Calu3 (cell line): ENCODE results near the gene NEK6. TPM values are rescaled to one million over a fixed set of nuclear protein-coding genes. Genes with fewer than 3 reads are reported as not detected.

Experiments
- BruUV-seq: library from RNA; stranded (reverse); fragments of 400-500 nt; replicated peaks from 2 replicates; lab custom pipeline; 2021; lab: Mats Ljungman, UMichigan
- CTCF ChIA-PET: fragments of 300-600 bp; sonication (Branson Sonifier 250); formaldehyde crosslinking; loops from one replicate; lab custom pipeline; 2022; ENCODE audit warnings: antibody characterized with exemption; lab: Charles Lee
- DNase-seq: peaks from one replicate; pipeline ENCODE4 v3.0.0; 2022
- H3K27ac Mint-ChIP-seq: one replicate; pipeline ENCODE4 v1.8.0; 2022; ENCODE audit warnings: mixed read lengths; ENCODE audit not compliant: unreplicated experiment
- H3K27me3 Mint-ChIP-seq: one replicate; pipeline ENCODE4 v1.8.0; 2022; ENCODE audit warnings: mixed read lengths; ENCODE audit not compliant: unreplicated experiment
- H3K36me3 Mint-ChIP-seq: one replicate; pipeline ENCODE4 v1.8.0; 2022; ENCODE audit warnings: mild to moderate bottlenecking, moderate library complexity, mixed read lengths; ENCODE audit not compliant: insufficient read depth, unreplicated experiment
- H3K4me1 Mint-ChIP-seq: one replicate; pipeline ENCODE4 v1.8.0; 2022; ENCODE audit warnings: mild to moderate bottlenecking, low read depth, mixed read lengths; ENCODE audit not compliant: unreplicated experiment
- H3K4me3 Mint-ChIP-seq: one replicate; pipeline ENCODE4 v1.8.0; 2022; ENCODE audit warnings: mild to moderate bottlenecking, low read depth, moderate library complexity, mixed read lengths; ENCODE audit not compliant: unreplicated experiment
- H3K9me3 Mint-ChIP-seq: one replicate; pipeline ENCODE4 v1.8.0; 2022; ENCODE audit warnings: low read depth, mixed read lengths; ENCODE audit not compliant: unreplicated experiment
- CTCF ChIP-seq: fragments of 200-600 bp; IDR thresholded peaks from one replicate; pipeline ENCODE4 v1.8.0; 2022; ENCODE audit warnings: antibody characterized with exemption; ENCODE audit not compliant: unreplicated experiment
- intact Hi-C: fragments of 100-400 bp; cut with micrococcal nuclease; formaldehyde crosslinking; loops from one replicate; pipeline ENCODE4 v1.10.0; 2022; ENCODE audit not compliant: unreplicated experiment
- total RNA-seq: library from RNA; stranded (reverse); gene quantifications from 2 replicates; pipeline ENCODE4 v1.2.3, GENCODE V29; 2022

NEK6 gene
- total RNA-seq, 1 experiment from 2014 or later = 43.0 TPM

- intact Hi-C loops = no loop called here
- no peaks in the 10 kb centered on the region for H3K4me1 Mint-ChIP-seq
- BruUV-seq = no TSS peak
- H3K9me3 Mint-ChIP-seq = no peaks in the 10 kb centered on the region
- H3K36me3 Mint-ChIP-seq = peaks cover 37% of the 10 kb centered on the region
- no peak overlapping the region for H3K27ac Mint-ChIP-seq
- TF ChIP-seq CTCF = no peak
- H3K27me3 Mint-ChIP-seq = no peaks in the 10 kb centered on the region
- no peak overlapping the region for H3K4me3 Mint-ChIP-seq
- no peak for DNase-seq
- CTCF ChIA-PET = no interaction called here
Observed at GRCh38 chr9:124334568-124335319, 77.0 kb downstream of the NEK6 start.

GRCh38 chr9:124335320-124335707 is 77.6 kb downstream of the NEK6 start:
- no peaks in the 10 kb centered on the region for H3K4me1 Mint-ChIP-seq
- H3K27me3 Mint-ChIP-seq = no peaks in the 10 kb centered on the region
- H3K36me3 Mint-ChIP-seq = peaks cover 35% of the 10 kb centered on the region
- no peaks in the 10 kb centered on the region for H3K9me3 Mint-ChIP-seq
- BruUV-seq = no TSS peak
- DNase-seq = no peak
- CTCF ChIA-PET = no interaction called here
- intact Hi-C loops = no loop called here
- no peak overlapping the region for H3K27ac Mint-ChIP-seq
- no peak overlapping the region for H3K4me3 Mint-ChIP-seq
- TF ChIP-seq CTCF = no peak

GRCh38 chr9:124337562-124337961 is 79.8 kb downstream of the NEK6 start:
- Mint-ChIP-seq H3K36me3 (peaks cover 34% of the 10 kb centered on the region), H3K4me1 (no peaks in the 10 kb centered on the region), H3K9me3 (no peaks in the 10 kb centered on the region), H3K27ac (no peak overlapping the region), H3K4me3 (no peak overlapping the region), H3K27me3 (no peaks in the 10 kb centered on the region)
- no TSS peak for BruUV-seq
- no peak for DNase-seq
- intact Hi-C loops = no loop called here
- TF ChIP-seq CTCF = no peak
- CTCF ChIA-PET = no interaction called here

GRCh38 chr9:124339603-124340146 is 81.9 kb downstream of the NEK6 start:
- intact Hi-C loops = no loop called here
- no peaks in the 10 kb centered on the region for H3K4me1 Mint-ChIP-seq
- no TSS peak for BruUV-seq
- peaks cover 42% of the 10 kb centered on the region for H3K36me3 Mint-ChIP-seq
- no peak for DNase-seq
- H3K9me3 Mint-ChIP-seq = no peaks in the 10 kb centered on the region
- CTCF ChIA-PET = no interaction called here
- no peak overlapping the region for H3K4me3 Mint-ChIP-seq
- no peaks in the 10 kb centered on the region for H3K27me3 Mint-ChIP-seq
- no peak for TF ChIP-seq CTCF
- H3K27ac Mint-ChIP-seq = no peak overlapping the region
